Brain pericyte (primary cell): ENCODE data around the gene PHEX.
A peak's percentile ranks its signal among the peaks of the same experiment; 100 is the strongest.
"Not testable (repeated sequence)": the region's sequence is repeated elsewhere in the genome, so short reads cannot be mapped to it uniquely, and the experiment has no call there.

ENCODE experiments used
- DNase-seq: peaks from one replicate; pipeline ENCODE4 v3.0.0-alpha.2; 2012; ENCODE audit warnings: low read depth, low spot score

Gene PHEX

GRCh38 chrX:22246620-22247019 lies 214.5 kb downstream of the PHEX start:
- no peak for DNase-seq

- no peak for DNase-seq
Measured at GRCh38 chrX:22247169-22247568, 215.0 kb downstream of the PHEX start.

GRCh38 chrX:22248401-22248800 lies 216.3 kb downstream of the PHEX start:
- DNase-seq: no peak

- DNase-seq: no peak
Measured at GRCh38 chrX:22249371-22249770, 217.2 kb downstream of the PHEX start.

- no peak for DNase-seq
Measured at GRCh38 chrX:22268706-22269105, 236.6 kb downstream of the PHEX start.

GRCh38 chrX:22272613-22273012 lies 240.5 kb downstream of the PHEX start, which contains the start of gene CBLL2:
CBLL2 (plus strand) TSS chrX:22272913; CDS start chrX:22272992, 79 bp downstream.
- DNase-seq: no peak

- no peak for DNase-seq
Measured at GRCh38 chrX:22273714-22274317, 241.7 kb downstream of the PHEX start.

- DNase-seq: no peak
Measured at GRCh38 chrX:22276781-22277180, 244.7 kb downstream of the PHEX start.

- DNase-seq: no peak
Measured at GRCh38 chrX:22278375-22278774, 246.2 kb downstream of the PHEX start.

GRCh38 chrX:22289209-22289608 lies 257.1 kb downstream of the PHEX start:
- DNase-seq: not testable (repeated sequence)

GRCh38 chrX:22296871-22297270 lies 264.7 kb downstream of the PHEX start:
- DNase-seq: no peak

- peak; percentile 5 for DNase-seq
Measured at GRCh38 chrX:22300130-22300529, 268.0 kb downstream of the PHEX start.
